Mucosa of stomach (tissue), 1 donor: ENCODE measurements around the gene LRP1B.

ENCODE experiments used
- H3K27me3 ChIP-seq: one replicate; pipeline ENCODE4 v1.7.0; 2013; ENCODE audit warnings: mild to moderate bottlenecking, low read length; ENCODE audit not compliant: control insufficient read depth, insufficient read depth
- H3K36me3 ChIP-seq: one replicate; pipeline ENCODE4 v1.7.0; 2013; ENCODE audit warnings: low read length; ENCODE audit not compliant: control insufficient read depth, insufficient read depth
- H3K4me1 ChIP-seq: one replicate; pipeline ENCODE4 v1.7.0; 2013; ENCODE audit warnings: mild to moderate bottlenecking, low read length; ENCODE audit not compliant: control insufficient read depth, insufficient read depth
- H3K4me3 ChIP-seq: one replicate; pipeline ENCODE4 v1.7.0; 2013; ENCODE audit warnings: low read length
- H3K9ac ChIP-seq: one replicate; pipeline ENCODE4 v1.7.0; 2013; ENCODE audit warnings: mild to moderate bottlenecking, low read length, moderate library complexity
- H3K9me3 ChIP-seq: one replicate; pipeline ENCODE4 v1.7.0; 2013; ENCODE audit warnings: mild to moderate bottlenecking, low read length, moderate library complexity; ENCODE audit not compliant: control insufficient read depth
- donor health status: Pancreatic carcinoma.

Gene LRP1B

GRCh38 chr2:141529659-141530058 is 601.2 kb downstream of the LRP1B start:
- Histone ChIP-seq H3K27me3 (no peaks in the 10 kb centered on the region), H3K36me3 (no peaks in the 10 kb centered on the region), H3K9me3 (no peaks in the 10 kb centered on the region), H3K9ac (no peak overlapping the region), H3K4me3 (no peak overlapping the region), H3K4me1 (no peaks in the 10 kb centered on the region)

DNA sequence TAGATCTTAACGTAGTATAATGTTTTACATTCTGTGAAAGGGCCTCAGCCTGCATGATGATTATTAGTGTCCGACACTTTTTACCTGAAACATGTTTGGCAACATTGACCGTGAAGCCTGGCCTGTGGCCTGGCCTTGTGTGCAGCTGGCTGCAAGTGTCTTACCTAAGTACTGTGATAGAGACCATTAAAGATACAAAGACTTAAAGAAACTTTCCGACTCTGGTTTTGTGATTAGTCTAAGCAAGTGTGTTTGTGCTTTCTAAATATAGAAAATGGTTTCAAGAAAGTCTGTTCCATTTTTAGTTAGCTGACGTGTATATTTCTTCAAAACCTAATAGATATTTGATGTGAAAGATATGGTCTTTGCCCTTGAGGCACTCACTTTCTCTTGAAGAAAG is 601.8 kb downstream of the LRP1B start:
- H3K9me3 ChIP-seq, result no peaks in the 10 kb centered on the region

GRCh38 chr2:141526760-141527159 is 604.1 kb downstream of the LRP1B start:
- Histone ChIP-seq H3K36me3 (no peaks in the 10 kb centered on the region), H3K9ac (no peak overlapping the region), H3K4me1 (no peaks in the 10 kb centered on the region), H3K4me3 (no peak overlapping the region), H3K27me3 (no peaks in the 10 kb centered on the region), H3K9me3 (no peaks in the 10 kb centered on the region)

More for the DNA sequence above, 601.8 kb downstream of the LRP1B start:
- Histone ChIP-seq H3K4me1 (no peaks in the 10 kb centered on the region), H3K4me3 (no peak overlapping the region), H3K27me3 (no peaks in the 10 kb centered on the region), H3K36me3 (no peaks in the 10 kb centered on the region), H3K9ac (no peak overlapping the region)

- Histone ChIP-seq H3K4me1 (no peaks in the 10 kb centered on the region), H3K27me3 (no peaks in the 10 kb centered on the region), H3K4me3 (no peak overlapping the region), H3K9ac (no peak overlapping the region), H3K36me3 (no peaks in the 10 kb centered on the region), H3K9me3 (no peaks in the 10 kb centered on the region)
Measured at GRCh38 chr2:141524777-141525176, 606.0 kb downstream of the LRP1B start.

GRCh38 chr2:141523199-141523598 is 607.6 kb downstream of the LRP1B start:
- H3K36me3 ChIP-seq, result no peaks in the 10 kb centered on the region
- H3K9me3 ChIP-seq, result no peaks in the 10 kb centered on the region
- no peak overlapping the region for H3K4me3 ChIP-seq
- H3K4me1 ChIP-seq, result no peaks in the 10 kb centered on the region
- no peaks in the 10 kb centered on the region for H3K27me3 ChIP-seq
- no peak overlapping the region for H3K9ac ChIP-seq

DNA sequence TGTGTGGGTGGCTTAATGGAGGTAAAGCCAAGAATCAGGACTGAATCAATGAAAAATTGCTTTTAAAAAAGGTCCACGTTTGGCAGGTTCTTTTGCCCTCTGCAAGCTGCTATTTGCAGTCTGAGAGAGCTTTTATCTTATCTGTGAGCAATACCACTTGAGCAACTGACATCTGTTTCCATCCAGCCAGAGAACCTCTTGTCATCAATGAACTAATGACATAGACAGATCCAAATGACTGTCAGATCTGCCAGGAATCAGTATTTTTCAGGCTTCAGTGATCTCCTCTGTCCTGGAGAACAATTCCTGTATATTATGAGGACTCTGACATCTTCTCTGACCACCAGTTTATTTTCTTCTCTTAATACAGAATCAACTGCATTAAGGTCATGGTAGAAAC is 608.1 kb downstream of the LRP1B start:
- no peaks in the 10 kb centered on the region for H3K9me3 ChIP-seq
- H3K9ac ChIP-seq, result no peak overlapping the region
- no peak overlapping the region for H3K4me3 ChIP-seq

DNA sequence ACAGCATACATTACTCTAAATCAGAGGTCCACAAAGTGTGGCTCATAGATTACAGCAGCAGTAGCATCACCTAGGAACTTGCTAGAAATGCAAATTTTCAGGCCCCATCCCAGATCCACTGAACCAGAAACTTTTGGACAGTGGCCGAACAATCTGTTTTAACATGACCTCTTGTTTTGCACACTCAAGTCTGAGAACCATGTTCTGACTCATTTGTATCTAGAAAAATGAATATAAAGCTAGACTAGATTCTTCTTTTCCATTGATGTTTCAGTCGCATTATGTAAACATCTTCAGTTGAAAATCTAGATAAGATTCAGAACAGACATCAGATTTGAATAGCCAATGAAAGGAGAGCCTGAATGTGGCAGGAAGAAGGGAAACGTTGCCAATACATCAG is 608.8 kb downstream of the LRP1B start:
- Histone ChIP-seq H3K9me3 (no peaks in the 10 kb centered on the region), H3K4me3 (no peak overlapping the region), H3K9ac (no peak overlapping the region), H3K4me1 (no peaks in the 10 kb centered on the region), H3K27me3 (no peaks in the 10 kb centered on the region), H3K36me3 (no peaks in the 10 kb centered on the region)

More for the DNA sequence above, 608.1 kb downstream of the LRP1B start:
- no peaks in the 10 kb centered on the region for H3K36me3 ChIP-seq
- H3K27me3 ChIP-seq, result no peaks in the 10 kb centered on the region
- no peaks in the 10 kb centered on the region for H3K4me1 ChIP-seq

DNA sequence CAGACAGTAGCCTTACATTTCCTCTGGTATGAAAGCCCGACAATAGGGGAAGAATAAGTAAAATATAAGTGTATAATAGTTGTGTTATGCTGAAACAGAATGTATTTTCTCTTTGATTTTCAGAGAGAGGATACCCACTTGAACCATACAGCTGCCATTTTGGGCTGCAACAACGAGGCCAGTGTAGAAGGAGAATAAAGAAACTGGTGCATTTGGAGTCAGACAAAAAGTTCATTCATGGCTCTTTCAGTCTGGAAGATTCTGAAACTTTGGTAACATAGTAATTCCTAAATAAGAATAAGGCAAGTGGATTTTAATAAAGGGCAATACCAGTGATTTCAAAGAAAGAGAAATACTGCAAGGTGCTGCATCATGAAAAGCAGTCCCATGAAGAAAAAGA is 610.9 kb downstream of the LRP1B start:
- no peak overlapping the region for H3K9ac ChIP-seq
- no peaks in the 10 kb centered on the region for H3K9me3 ChIP-seq
- no peaks in the 10 kb centered on the region for H3K4me1 ChIP-seq

GRCh38 chr2:141517852-141518421 is 612.9 kb downstream of the LRP1B start:
- no peaks in the 10 kb centered on the region for H3K9me3 ChIP-seq
- no peaks in the 10 kb centered on the region for H3K4me1 ChIP-seq
- no peak overlapping the region for H3K4me3 ChIP-seq
- no peak overlapping the region for H3K9ac ChIP-seq
- H3K36me3 ChIP-seq, result no peaks in the 10 kb centered on the region
- no peaks in the 10 kb centered on the region for H3K27me3 ChIP-seq

More for the DNA sequence above, 610.9 kb downstream of the LRP1B start:
- no peaks in the 10 kb centered on the region for H3K36me3 ChIP-seq
- no peaks in the 10 kb centered on the region for H3K27me3 ChIP-seq
- no peak overlapping the region for H3K4me3 ChIP-seq

GRCh38 chr2:141517180-141517851 is 613.5 kb downstream of the LRP1B start:
- H3K9ac ChIP-seq, result no peak overlapping the region
- no peaks in the 10 kb centered on the region for H3K36me3 ChIP-seq
- no peaks in the 10 kb centered on the region for H3K27me3 ChIP-seq
- H3K9me3 ChIP-seq, result no peaks in the 10 kb centered on the region
- H3K4me3 ChIP-seq, result no peak overlapping the region
- no peaks in the 10 kb centered on the region for H3K4me1 ChIP-seq

GRCh38 chr2:141515931-141516330 is 614.9 kb downstream of the LRP1B start:
- H3K4me3 ChIP-seq, result no peak overlapping the region
- no peaks in the 10 kb centered on the region for H3K36me3 ChIP-seq
- H3K4me1 ChIP-seq, result no peaks in the 10 kb centered on the region
- H3K27me3 ChIP-seq, result no peaks in the 10 kb centered on the region
- no peaks in the 10 kb centered on the region for H3K9me3 ChIP-seq
- no peak overlapping the region for H3K9ac ChIP-seq

DNA sequence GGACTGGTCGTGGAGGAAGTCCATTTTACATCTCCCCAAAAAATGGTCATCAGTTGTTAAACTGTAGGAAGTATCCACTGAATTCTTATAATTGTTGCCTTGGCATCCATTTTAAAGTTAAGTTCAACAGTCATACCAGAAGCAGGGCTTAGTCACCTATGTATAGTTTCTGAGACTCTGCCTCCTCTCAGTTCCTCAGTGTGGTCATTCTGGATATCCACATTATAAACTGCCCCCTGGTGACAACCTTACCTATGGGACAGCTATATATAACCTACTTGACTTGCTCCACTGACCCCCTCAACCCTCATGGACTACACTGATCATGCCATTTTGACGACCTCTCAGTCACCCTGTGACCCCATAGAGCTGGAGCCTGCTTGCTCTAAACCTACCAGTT is 617.0 kb downstream of the LRP1B start:
- Histone ChIP-seq H3K9me3 (no peaks in the 10 kb centered on the region), H3K9ac (no peak overlapping the region), H3K4me1 (no peaks in the 10 kb centered on the region)

More for the DNA sequence above, 617.0 kb downstream of the LRP1B start:
- no peaks in the 10 kb centered on the region for H3K36me3 ChIP-seq
- H3K27me3 ChIP-seq, result no peaks in the 10 kb centered on the region
- H3K4me3 ChIP-seq, result no peak overlapping the region
